SKM-1 (cell line): ENCODE measurements around the gene HELZ.
A peak's percentile ranks its signal among the peaks of the same experiment; 100 is the strongest.

ENCODE experiments used
- DNase-seq: peaks from one replicate; lab custom pipeline; 2025; ENCODE audit not compliant: unreplicated experiment; lab: John Stamatoyannopoulos, UW

HELZ gene

GRCh38 chr17:67238991-67239390 is 6.0 kb downstream of the HELZ start:
- no peak for DNase-seq

DNA sequence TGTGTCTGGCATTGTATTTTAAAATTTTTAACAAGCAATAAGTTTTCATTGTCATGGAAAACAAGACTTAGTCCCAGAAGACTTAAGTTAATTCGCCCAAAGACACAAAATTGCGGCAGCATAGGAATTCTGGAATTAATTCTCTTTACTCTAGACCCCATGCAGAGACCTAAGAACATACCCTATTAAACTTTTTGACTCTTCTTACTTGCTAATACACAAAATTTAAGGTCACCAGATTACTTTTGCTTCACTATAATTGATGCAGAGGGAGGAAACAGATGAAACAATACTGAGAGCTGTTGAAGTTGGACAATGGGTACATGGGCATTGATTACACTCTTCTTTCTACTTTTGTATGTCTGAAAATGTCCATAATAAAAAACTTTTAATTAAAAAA is 12.6 kb downstream of the HELZ start:
- DNase-seq = no peak

GRCh38 chr17:67229109-67229955 is 15.7 kb downstream of the HELZ start:
- DNase-seq = no peak

DNA sequence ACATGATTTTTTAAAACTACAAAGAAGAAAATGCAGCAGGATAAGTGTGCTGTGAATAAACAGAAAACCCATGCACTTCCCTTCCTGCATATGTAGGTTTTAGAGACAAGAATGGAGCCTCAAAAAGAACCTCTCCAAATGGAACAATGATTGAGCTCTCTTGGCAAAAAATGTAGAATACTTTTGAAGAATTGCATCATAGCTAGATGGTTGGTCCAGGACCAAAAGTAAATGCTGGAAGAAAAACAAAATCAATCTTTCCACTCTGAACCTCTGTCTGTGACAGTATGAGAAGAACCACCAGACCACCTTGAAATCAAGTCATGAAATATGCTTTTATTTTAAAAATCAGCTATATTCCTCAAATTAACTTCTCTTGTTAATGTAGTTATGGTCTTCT is 17.5 kb downstream of the HELZ start:
- no peak for DNase-seq

DNA sequence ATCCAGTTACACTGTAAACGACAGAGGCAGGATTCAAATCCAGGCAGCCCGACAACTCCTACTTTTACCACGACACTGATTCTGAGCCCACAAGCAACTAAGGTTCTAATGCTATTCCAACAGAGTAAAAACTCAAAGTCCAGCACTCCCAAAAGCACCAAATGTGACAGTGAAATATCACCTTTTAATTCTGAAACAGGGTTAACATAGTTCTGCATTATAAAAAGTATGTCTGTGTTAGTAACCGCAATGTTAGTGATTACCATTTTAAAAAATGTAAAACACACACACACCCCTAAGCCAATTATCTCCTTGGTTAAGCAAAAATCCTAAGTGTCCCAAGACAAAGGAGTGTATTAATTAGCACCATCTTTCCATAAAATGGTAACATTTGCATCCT is 19.7 kb downstream of the HELZ start:
- no peak for DNase-seq

GRCh38 chr17:67224736-67225135 is 20.3 kb downstream of the HELZ start:
- DNase-seq = no peak

GRCh38 chr17:67223924-67224323 is 21.1 kb downstream of the HELZ start:
- DNase-seq = no peak

DNA sequence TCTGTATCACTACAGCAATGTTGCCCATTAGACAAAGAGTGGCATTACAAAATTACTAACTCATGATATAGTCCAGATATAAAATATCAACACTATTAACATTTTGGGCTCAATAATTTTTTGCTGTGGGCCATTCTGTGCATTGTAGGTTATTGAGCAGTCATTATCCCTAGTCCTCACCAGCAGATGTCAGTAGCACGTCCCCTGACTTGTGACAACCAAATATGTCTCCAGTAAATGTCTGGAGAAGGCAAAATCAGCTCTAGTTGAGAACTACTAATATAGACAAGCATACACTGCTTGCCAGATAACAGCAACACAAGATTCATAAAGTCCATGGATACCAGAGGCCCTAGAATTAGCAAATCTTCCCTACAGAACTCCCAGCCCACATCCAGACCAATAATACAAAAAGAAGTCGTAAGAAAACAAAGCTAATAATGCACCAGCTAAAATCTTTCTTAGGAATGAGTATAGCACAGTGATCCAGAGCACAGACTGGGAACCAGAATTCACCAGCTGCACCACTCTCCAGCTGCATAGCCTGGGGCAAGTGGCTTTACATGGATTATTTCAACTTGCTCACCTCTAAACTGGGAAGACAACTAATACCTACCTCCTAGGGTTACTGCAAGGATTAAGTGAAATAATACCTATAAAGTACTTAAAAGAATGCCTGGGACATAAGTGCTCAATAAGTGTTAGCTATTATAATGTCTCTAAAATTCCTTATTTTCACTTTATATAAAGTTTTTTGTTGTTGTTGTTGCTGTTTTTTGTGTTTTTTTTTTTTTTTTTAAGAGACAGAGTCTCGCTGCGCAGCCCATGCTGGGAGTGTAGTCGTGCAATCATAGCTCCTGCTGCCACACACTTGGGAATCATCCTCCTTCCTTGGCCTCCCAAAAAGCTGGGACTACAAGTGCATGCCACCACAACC is 23.7 kb downstream of the HELZ start:
- DNase-seq = peak; percentile 44

DNA sequence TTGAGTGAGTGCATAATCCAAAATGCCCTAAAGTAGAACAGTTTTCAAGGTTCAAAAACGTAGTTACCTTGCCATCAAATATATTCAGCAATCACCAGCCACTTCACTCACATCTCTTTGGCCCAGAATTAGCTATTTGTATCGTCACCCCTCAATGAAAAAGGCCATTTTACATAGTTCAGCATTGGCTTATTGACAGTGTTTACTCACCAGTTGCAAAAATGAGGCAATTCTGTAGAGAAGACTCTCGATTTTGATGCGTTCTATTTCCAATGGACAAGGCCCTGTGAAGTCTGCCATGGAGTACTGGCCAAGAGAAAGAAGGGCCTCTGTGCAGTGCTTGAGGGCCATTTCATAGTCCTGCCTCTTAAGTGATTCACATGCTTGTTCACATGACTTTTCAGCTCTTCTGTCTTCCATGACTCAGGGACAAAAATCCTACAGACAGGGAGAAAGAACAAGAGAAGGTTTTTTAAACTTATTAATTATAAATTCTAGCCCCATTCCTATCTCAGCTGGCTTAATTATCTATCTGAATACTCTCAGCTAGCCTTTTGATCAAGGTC is 26.5 kb downstream of the HELZ start:
- DNase-seq = no peak

DNA sequence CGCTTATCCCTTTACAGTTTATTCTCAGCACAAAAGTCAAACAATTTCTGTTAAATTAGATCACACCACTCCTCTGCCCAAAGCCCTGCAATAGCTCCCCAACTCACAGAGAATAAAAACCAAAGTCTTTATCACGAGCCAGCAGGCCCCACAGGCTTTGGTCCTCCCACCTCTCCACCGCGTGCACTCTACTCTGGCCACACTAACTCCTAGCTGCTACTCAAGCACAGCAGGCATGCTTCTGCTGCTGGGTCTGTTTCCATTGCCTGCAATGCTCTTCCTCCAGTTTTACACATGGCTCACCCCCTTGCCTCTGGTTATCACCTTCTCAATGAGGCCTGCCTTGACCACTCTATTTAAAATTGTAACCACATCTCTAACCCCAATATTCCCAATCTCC is 27.6 kb downstream of the HELZ start:
- DNase-seq = no peak

GRCh38 chr17:67216578-67217320 is 28.2 kb downstream of the HELZ start:
- DNase-seq = no peak

- DNase-seq = no peak
Measured at GRCh38 chr17:67215991-67216421, 29.0 kb downstream of the HELZ start.

- DNase-seq = no peak
Measured at GRCh38 chr17:67212714-67213417, 32.1 kb downstream of the HELZ start.

GRCh38 chr17:67212231-67212630 is 32.8 kb downstream of the HELZ start:
- DNase-seq = no peak

GRCh38 chr17:67211742-67212141 is 33.3 kb downstream of the HELZ start:
- peak; percentile 76 for DNase-seq

- no peak for DNase-seq
Measured at GRCh38 chr17:67210915-67211314, 34.1 kb downstream of the HELZ start.

DNA sequence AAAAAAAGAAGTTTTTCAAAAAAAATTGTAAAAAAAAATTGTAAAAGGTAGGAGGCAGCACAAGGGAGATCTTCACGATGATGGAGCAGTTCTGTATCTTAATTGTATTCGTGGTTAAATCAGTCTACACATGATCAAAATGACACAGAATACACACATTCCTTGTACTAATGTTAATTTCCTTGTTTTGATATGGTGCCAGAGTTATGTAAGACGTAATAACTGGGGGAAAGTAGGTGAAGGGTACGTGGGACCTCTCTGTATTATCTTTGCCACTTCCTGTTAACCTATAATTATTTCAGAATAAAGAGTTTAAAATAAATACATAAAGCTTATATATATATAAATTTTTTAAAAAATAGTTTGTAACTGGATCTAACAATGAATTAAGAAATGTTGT is 36.8 kb downstream of the HELZ start:
- DNase-seq = no peak

DNA sequence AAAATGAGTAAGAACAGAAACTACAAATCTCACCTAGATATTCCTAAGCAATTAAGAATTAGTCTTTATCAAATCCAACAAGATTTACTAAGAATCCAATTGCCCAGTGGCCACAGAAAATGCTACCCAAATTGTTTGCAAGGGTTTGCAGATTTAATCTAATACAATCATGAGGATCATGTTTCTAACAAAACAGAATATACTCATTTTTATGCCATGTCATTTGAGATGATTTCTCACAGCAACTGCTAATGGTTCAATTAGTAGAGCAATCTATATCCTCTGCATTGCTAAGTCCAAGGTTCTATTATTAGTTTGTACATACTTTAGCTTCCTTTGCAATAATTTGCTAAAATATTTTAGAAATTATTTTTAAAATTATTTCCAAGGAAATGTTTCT is 41.2 kb downstream of the HELZ start:
- no peak for DNase-seq

- DNase-seq = no peak
Measured at GRCh38 chr17:67202503-67202902, 42.5 kb downstream of the HELZ start.

- no peak for DNase-seq
Measured at GRCh38 chr17:67200727-67201301, 44.2 kb downstream of the HELZ start.
